ENCODE measurements around the gene USP49.

Gene USP49

DNA sequence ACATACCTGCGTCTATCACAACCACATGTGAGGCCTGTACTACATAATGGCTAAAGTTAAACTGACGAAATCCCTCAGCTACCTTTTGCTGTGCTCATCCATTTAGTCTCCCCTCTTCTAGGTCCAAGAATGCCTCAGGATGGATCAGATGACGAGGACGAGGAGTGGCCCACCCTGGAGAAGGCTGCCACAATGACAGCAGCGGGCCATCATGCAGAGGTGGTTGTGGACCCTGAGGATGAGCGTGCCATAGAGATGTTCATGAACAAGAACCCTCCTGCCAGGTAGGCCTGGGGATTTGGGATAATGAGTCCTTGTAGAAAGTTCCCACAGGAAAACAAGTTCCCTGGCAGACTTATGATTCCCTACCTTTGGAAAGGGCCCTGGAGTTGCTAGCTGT is 32.1 kb upstream of the USP49 start:
- no peak for DNase-seq

DNA sequence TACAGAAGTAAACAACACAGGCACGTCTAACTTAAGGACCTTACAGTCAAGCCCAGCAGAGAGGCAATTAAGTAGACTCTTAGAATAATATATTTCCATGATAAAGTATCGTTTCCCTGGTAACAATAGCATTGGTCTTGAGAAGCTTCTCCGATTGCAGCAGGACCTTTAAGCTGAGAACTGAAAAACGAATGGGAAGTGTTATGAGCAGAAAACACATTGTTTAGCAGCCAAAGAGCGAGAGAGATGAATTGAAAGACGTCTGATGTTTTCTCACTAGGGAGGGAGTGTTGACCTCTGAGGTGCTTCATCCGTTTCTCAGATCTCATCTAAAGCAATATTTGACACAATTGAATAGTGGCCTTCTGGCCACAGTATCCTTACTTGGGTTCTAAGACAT is 27.0 kb upstream of the USP49 start:
- DNase-seq = no peak

DNA sequence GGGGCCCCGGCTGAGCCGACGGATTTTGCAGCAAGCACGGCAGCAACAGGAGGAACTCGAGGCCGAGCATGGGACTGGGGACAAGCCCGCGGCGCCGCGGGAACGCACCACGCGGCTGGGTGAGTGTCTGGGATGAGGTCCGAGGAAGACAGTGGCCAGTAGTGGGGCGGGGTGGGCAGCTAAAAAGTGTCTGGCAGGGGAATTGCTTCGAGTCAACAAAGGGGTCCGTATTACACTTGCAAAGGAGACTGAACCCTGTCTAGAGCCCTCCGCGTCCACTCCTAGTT is 26.5 kb upstream of the USP49 start:
- no peak for DNase-seq

DNA sequence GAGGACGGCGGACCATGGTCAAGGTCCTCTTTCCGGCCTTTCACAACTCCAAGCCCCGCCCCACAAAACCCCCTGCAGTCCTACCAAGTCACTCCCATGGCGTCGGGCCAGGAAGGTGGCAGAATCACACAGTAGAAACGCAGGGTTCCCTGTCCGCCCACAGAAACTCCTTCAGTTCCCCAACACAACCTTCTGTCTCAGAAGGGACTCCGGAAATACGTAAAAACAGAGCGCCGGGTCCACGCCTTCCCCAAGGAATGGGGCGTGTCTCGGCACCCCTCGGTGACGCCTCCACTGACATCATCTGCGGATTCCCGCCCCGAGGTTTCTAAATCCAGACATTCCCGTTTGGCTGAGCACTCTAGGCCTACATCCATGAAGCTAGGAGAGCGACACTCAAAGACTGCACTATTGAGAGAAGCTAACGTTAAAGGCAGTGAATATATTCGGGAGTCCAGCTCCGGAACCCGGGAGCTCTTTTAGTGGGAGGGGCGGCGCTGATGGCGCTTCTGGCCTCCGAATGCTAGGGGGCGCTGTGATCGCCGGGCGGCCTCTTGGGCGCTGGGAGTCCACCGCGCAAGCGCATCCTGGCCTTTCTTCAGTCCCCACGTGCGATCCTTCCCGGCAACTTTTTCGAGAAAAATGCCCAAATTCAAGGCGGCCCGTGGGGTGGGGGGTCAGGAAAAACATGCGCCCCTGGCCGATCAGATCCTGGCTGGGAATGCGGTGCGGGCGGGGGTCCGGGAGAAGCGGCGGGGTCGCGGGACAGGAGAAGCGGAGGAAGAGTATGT is 25.9 kb upstream of the USP49 start, which contains the start of the genes BYSL and MED20:
BYSL (plus strand) TSS at position 579 of the 791 bp plus-strand sequence; CDS start at position 643, 64 bp downstream.
MED20 (minus strand) TSS at position 219 of the 791 bp plus-strand sequence; CDS start at position 98, 121 bp downstream.
- DNase-seq = peak; percentile 90 to 93

DNA sequence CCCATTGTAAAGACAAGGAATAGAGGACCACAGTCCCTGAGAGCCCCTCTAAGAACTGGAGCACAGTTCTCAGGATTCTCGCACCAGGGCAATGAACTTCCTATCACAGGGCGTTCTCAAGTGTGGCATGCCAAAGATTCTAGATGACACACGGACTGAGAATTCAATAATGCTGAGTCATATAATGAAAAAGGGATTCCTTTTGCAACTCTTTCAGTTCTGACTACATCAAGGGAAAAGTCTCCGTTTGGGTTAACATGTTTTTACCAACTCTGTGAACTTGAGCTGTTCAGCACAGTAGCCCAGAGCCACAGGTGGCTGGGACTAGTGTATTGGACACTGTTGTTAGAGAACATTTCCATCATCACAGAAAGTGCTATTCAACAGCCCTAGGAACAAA is 22.4 kb upstream of the USP49 start:
- no peak for DNase-seq

DNA sequence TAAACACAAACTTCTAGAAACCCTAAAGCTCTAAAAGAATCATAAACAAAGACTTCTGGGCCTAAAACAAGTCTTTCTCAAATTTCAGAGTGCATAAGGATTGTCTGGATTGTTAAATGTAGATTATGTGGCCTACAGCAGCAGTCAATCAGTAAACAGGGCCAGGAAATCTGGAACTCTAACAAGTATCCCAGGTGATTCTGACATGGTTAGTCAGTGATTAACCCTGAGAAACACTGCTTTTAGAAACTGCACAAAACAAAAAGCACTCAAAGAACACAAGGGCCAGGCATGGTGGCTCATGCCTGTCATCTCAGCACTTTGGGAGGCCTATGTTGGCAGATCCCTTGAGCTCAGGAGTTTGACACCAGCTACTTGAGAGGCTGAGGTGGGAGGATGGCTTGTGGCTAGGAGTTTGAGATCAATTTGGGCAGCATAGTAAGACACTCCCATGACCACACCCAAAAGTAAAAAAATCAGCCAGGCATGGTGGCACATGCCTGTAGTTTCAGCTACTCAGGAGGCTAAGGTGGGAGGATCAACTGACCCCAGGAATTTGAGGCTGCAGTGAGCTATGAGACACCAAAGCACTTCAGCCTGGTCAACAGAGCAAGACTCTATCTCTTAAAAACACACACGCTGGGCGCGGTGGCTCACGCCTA is 19.8 kb upstream of the USP49 start:
- DNase-seq = no peak

DNA sequence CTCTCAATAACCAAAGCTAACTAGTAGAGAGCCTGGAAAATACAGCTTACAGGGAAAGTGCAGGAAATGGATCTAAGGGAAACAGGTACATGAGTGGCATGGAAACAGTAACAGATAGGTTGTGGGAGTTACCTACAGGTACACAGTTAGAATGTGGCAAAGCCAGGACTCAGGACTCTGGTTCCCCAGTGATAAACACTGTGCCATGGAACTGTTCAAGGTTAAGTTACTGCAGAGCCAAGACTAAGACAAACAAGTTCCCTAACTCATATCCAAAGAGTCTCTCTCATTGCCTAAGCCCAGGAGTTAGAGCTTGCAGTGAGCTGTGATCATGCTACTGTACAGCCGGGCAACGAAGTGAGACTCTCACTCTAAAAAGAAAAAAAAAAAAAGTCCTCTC is 19.2 kb upstream of the USP49 start:
- no peak for DNase-seq

DNA sequence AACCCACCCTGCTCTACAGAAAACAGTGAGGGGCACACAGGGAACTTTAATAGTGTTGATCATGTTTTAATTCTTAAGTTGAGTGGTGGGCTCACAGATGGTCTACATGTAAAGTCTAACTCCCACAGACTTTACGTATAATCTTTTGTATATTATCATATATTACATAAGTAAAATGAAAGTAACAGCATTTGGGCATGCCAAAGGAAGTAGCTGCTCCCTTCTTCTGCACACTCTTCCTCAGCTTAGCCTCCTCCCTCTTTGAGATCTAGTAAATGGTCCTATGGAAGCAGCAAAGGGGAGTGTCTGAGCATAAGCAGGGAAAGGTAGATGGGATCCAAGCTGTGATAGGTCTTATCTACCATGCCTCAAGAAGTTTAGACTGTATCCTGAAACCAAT is 14.6 kb upstream of the USP49 start:
- no peak for DNase-seq

DNA sequence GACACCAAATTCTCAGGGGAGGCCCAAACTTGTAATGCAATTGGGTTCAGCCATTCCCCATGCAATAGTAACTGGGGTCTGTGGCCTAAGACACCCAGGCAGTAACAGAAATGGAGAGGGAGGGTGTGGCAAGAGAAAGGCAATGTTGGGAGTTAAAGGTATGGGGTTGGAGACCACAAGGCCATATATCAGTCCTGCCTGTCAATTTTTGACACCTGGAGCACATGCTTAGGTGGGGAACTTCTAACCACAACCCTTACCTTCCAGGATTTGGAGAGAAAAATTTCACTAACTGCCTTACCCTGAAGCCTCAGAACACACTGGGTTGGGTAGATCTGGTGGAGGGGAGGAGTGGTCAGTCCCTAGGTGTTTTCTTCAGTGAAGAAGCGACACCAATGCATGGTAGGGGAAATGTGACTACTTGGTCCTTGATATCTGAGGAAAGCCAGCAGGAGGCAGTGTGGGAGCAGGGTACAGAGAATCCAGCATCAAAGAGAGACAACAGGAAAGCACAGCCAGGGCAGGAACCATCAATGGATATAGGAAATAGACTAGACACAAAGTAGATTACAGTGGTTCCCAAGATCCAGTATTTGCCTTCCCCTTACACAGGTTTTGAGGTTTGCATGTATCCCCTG is 6.8 kb upstream of the USP49 start:
- DNase-seq = peak; percentile 51 to 61

DNA sequence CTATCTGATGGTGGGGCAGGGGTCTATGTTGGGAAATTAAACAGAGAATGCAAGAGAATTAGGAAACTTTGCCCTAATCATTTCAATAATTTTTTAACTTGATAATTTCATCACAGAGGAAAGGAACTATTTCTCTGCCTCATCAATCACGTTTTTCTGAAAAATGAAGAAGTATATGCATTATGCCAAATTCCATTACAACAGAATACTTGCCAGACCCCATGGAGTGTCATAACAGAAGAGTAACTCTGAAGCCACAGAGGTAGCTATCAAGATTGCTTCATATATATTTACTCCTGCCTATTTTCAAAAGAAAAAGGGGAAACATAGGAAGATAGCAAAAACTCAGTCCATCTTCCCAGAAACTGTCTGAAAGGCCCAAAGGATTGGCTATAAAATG is 5.7 kb upstream of the USP49 start:
- DNase-seq = no peak

DNA sequence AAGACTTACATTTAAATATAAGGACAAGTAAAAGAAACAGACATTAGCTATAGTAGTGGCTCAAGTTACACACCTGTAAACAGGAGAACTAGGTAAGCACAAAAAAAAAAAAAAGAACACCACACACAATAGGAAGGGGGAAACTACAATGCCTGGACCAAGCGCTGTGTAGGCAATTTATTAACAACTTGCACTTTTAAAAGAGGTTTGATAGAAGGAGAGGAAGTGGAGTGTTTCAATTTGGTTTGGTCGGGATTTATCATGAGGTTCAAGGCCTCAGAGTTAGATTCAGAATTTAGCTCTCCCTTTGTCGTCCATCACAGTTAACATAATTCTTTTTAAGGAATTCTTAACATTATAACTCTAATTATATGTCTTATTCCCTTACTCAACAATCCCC is 1.1 kb upstream of the USP49 start:
- no peak for DNase-seq

DNA sequence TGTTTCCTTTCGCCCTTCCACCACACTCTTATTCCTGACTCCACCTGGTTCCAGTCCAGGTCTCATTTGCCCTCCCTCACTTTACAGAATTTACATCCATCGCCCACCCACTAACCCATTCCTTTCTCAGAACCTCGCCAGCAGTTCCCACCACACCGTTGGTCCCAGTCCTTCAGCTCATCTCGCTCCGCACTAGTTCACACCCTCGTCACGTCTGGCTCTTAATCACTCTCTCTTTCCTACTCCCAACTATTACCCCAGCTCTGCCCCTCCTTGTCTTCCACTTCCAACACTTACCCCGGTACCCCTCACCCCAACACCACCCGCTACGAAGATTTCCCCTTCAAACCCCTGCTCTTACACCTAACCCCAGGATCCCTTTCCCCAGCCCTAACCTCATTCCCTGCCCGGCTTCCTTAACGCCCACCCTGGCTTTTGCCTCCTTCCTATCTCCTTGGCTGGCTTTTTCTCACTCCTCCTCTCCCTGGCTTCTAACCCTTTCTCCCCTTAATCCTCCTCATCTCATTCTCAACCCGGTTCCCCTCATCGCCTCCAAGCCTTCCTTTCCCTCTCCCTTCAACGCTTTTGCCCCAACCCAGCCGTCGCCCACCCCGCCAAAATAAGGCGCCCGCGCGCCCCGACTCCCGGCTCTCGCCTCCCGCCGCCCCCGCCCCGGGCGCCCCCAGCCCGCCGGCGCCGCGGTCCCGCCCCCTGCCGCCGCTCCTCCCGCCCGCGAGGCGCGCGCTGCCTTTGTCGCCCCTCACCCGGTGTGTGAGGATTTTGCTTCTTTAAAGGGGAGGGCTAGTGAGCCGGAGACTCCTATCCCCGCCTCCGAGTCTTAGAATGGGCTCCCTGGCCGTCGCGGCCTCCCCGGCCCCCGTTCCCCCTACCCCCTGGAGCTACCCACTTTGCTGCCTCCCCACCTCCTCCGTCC is 542 bp downstream of the USP49 start:
- no peak for DNase-seq

DNA sequence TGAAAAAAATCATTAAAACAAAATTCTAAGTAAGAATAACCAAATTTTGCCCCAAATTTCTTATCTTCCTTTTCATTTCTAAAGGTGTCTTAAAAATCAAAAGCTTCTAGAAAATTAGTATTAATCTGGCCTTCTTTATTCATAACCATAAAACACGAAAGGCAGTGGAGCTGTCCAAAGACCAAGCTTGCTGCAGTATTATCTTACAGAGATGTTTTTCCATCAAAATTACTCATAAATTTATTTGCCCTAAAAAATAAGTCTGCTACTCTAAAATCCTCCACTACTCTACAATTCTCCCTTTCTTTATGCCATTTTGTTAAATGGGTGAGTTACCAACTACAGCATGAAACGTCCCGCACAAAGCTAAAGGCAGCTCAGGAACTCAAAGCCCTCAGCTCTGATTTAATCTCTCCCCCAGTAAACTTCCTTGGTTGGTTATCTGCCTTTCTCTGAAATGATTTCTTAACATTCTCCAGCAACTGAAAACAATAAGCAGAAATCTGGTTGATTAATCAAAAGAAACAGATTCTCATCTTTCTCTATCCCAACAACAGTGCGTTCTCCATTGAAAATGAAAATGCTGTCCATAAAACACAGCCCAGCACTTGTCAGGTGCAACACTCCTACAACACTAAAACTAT is 2.1 kb downstream of the USP49 start:
- DNase-seq = no peak

DNA sequence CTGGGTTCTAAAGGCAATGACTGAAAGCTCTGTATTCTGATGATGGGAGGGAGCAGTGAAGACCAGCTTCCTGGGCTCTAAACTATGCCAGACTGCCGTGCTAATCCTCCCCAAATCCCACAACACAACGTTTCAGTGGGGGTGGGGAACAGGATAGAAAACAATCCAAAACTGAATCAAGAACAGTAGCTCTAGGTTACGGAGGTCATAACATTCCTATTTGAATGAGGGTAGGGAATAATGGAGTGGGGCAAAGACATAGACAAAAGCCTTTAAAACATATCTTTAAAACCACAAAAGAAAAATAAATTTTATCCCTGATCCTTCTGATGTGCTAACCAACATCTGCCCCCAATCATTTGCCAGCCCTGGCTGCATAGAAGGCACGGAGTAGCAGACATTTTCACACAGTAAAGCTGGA is 7.8 kb downstream of the USP49 start:
- DNase-seq = no peak

DNA sequence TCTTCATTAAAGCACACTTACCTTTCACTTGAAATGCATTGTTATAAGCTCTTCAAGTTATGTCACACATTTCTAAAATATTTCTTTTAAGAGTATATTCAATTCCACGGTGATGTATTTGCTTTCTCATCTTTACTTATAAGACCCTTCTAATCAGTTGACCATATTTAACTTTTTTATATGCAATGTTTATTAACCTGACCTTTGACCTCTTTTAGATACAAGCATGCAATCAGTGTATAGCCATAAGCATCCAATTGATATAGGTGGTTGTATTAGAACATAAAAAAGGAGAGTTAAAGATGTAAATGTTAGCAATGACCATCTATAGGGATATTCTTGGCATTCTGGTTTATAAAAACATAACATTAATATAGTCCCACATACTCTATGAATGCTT is 9.2 kb downstream of the USP49 start:
- DNase-seq = no peak

DNA sequence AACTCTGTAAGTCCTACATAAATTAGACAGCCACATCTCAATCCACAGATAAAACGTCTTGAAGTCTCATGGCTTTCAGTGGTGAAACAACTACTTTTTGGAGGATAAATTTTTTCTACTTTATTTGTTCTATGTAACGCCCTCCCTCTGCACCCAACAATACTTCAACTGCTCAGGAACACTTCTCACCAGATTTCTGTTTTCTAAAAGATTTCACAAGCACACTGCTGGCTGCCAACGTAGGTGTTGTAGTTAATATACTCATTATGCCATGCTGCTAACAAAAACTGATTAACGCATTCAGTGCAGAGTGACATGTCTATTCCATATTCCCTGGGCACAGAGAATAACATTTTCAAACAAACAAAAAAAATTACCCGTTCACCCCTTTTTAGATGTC is 10.2 kb downstream of the USP49 start:
- no peak for DNase-seq

DNA sequence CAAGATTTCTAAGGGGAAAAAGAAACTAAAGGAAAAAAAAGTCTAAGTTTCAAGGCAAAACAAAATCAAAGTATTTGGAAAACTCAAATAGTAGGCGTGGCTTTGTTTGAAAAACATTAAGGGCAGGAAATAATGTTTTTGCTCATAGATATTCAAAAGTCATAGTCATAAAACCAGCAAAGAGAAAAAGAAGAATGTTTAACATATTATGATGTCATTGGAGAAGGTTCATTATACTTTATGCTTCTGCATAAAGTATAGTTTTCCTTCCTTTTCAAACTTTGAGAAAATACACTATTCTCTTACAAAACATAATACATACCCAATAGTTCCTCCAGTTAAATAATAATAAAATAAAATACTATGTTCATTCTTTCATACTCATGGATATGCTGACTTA is 13.7 kb downstream of the USP49 start:
- DNase-seq = no peak

DNA sequence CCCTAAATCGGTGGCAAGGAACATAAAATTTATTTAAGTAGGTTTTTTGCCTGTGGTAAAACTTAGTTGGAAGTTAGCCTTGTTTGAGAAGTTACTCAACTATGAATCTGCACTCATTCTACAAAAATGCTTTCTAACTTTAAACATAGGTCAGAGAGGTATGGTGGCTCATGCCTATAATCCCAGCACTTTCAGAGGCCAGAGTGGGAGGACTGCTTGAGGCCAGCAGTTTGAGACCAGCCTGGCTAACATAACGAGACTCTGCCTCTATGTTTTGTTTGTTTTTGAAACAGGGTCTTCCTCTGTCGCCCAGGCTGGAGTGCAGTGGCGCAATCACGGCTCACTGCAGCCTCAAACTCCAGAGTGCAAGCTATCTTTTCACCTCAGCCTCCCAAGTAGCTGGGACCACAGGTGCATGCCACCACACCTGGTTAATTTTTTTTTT is 16.2 kb downstream of the USP49 start:
- DNase-seq = no peak

DNA sequence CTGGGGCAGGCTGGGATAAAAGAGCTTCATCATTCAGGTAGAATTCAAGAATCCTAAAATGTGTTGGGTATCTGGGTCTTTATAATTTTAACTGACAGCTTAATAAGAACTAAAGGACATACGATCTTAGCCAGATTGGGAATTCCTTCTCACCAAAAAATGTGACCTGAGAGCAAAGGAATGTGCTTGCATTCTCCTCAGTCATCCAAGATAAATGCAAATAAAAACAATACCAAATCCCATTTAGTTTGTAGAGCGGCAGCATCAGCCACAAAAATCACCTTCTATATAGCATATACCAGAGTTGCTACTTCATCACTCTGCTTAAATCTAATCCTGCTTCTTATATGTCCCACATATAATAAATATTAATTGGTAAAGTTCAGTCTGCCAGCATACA is 16.9 kb downstream of the USP49 start:
- no peak for DNase-seq

DNA sequence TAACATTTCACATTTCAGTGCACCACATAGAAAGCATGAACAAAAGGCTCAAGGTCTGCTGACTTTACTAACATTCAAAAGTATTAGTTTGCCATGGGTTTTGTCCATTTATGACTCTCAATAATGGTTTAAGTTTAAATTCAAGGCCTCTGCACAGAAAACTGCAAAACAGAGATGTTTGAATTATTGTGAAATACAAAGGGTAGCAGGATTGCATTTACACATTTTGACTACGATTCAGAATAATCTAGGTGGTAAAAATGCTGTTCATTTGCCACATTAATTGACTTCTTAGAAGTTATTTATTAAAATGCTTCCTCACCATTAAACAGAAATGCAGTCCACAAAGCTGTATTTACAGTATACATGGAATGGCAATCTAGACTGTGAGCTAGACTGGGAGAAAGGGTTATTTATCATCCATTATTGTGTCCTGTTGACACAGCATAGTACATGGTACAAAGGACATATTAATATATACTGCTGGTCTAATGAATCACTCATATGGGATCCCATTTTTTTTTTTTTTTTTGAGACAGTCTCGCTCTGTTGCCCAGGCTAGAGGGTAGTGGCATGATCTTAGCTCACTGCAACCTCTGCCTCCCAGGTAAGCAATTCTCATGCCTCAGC is 18.0 kb downstream of the USP49 start:
- DNase-seq = no peak

DNA sequence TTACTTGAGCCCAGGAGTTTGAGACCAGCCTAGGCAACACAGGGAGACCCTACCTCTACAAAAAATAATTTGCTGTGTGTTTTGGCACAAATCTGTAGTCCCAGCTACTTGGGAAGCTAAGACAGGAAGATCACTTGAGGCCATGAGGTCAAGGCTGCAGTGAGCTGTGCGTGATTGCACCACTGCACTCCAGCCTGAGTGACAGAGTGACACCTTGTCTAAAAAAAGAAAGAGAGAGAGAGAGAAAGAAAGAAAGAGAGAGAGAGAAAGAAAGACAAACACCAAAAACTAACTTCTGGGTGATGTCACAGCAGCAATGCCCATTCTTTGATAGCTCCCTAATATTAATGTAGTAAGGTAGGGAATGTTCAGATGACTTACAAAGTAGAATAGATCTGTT is 20.4 kb downstream of the USP49 start:
- DNase-seq = no peak

DNA sequence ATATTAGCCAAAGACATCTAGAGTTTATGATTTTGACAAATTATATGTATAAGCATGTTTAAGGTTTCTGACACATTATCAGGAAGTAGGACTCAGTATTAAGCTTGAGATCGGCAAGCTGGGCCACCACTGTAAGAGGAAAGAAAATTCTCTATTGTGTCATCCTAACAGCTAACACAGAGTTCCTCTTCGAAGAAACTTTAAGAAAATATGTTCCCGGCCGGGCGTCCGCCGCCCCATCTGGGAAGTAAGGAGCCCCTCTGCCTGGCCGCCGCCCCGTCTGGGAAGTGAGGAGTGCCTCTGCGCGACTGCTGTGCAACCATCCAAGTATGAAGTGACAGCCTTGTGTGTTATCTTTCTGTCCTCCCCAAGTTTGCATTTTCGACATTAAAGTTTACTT is 23.0 kb downstream of the USP49 start:
- DNase-seq = no peak
